Heart right ventricle (tissue), 16 donors: ENCODE results near the gene ANXA2. TPM values are rescaled to one million over a fixed set of nuclear protein-coding genes. Genes with fewer than 3 reads are reported as not detected.

Experiments
- ATAC-seq, 8 donors: fragments of 200-7000 bp; cut with Tn5 transposase; one replicate each; pipeline ENCODE4 v1.9.1; 2020; ENCODE audit warnings: mild to moderate bottlenecking in 8 of 8, moderate library complexity in 8 of 8, moderate number of reproducible peaks in 1 of 8
- DNase-seq, 2 donors: peaks; one replicate each; pipeline ENCODE4 v3.0.0-alpha.2; 2020
- H3K27ac ChIP-seq, 10 donors: fragments of 200-600 bp; sonication (generic) in 2 of 10; one replicate each; pipeline versions ENCODE4 v1.5.0 to v1.8.0; 2020 to 2022; ENCODE audit warnings: mild to moderate bottlenecking in 3 of 10
- H3K27me3 ChIP-seq, 7 donors: fragments of 200-600 bp; one replicate each; pipeline ENCODE4 v1.8.0; 2021 to 2022; ENCODE audit warnings: mild to moderate bottlenecking in 2 of 7
- H3K36me3 ChIP-seq, 9 donors: fragments of 200-600 bp; sonication (generic) in 1 of 9; one replicate each; pipeline versions ENCODE4 v1.5.0 to v1.8.0; 2020 to 2022; ENCODE audit warnings: mild to moderate bottlenecking in 2 of 9
- H3K4me1 ChIP-seq, 9 donors: fragments of 200-600 bp; sonication (generic) in 1 of 9; one replicate each; pipeline versions ENCODE4 v1.5.0 to v1.8.0; 2020 to 2022; ENCODE audit warnings: mild to moderate bottlenecking in 4 of 9
- H3K4me3 ChIP-seq, 10 donors: fragments of 200-600 bp; sonication (generic) in 2 of 10; one replicate each; pipeline versions ENCODE4 v1.5.0 to v1.8.0; 2020 to 2022; ENCODE audit warnings: mild to moderate bottlenecking in 7 of 10, moderate library complexity in 2 of 10
- H3K9me3 ChIP-seq, 11 donors: fragments of 200-600 bp in 10 of 11; sonication (generic) in 2 of 11; one replicate each; pipeline versions ENCODE4 v1.5.0 to v1.8.0; 2013 to 2022; ENCODE audit warnings: mild to moderate bottlenecking in 2 of 11, control low read depth in 1 of 11, moderate library complexity in 1 of 11
- CTCF ChIP-seq, 9 donors: fragments of 200-600 bp; sonication (generic) in 2 of 9; IDR thresholded peaks; one replicate each; pipeline versions ENCODE4 v1.5.0 to v1.8.0; 2021 to 2022; ENCODE audit warnings: antibody characterized with exemption in 9 of 9, mild to moderate bottlenecking in 5 of 9, moderate library complexity in 1 of 9
- WGBS, 2 donors: extraction: QIAGEN DNeasy Blood & Tissue Kit; methylation state at CpG; one replicate each; pipeline ENCODE4 v1.1.7; 2013; ENCODE audit warnings: inconsistent platforms in 1 of 2; 5-methylcytosine and 5-hydroxymethylcytosine counted together
- intact Hi-C, 10 donors: fragments of 100-400 bp; cut with DNase I; formaldehyde crosslinking; loops; one replicate each; pipeline versions ENCODE4 v1.11.1 to v1.14.2; 2022
- polyA plus RNA-seq, 2 donors: library from polyadenylated mRNA; stranded (reverse); fragments of 200-250 nt; gene quantifications; one replicate each; pipeline ENCODE4 v1.2.3, GENCODE V29; 2013
- total RNA-seq, 10 donors: library from RNA; stranded (reverse); fragmentation: NEBNext Ultra II Directional in 3 of 10; extraction: Animal tissue kit (Norgen Biotek cat#: 25700) in 3 of 10; gene quantifications; one replicate each; pipeline versions ENCODE4 v1.2.1 to v1.2.4, GENCODE V29; 2021 to 2023
- donor health status: Arrhythmogenic right ventricular cardiomyopathy.
- donor health status: ischemic (EF 13 %, LVEDD 7.1; RV severe dilation, severe dysfunction).
- donor health status: healthy with polysubstance abuse.
- donor health status: DM: no; HTN: yes; CAD: no.
- donor health status: DM: no; HTN: no; CAD: no.
- donor health status: ischemic (EF 25% LVEDD 6.9; RV normal size, moderate dysfunction).
- donor health status: ischemic (EF 25% LVEDD 5.7; RV mildly dilated, moderate dysfunction).
- donor health status: healthy.
- donor health status: DM: yes; HTN: yes; CAD: no.
- donor health status: Ischemic cardiomyopathy.
- donor health status: ischemic (EF 35%, LVEDD 5.7; RV mildly dilated, moderate dysfunction).
- donor health status: nonischemic (EF 11% LVEDD 7.7; RV severe dilation, severe dysfunction).
- donor health status: DM: yes; HTN: yes; CAD: no.
- donor health status: PGD.
- donor health status: ischemic (EF 29% LVEDD 5.4; RV normal size, mild dysfunction).
- donor health status: nonischemic (EF 23%, LVEDD 6.1; RV moderate dilation, normal function).

ANXA2 gene
- total and polyA plus RNA-seq, 12 donors, result 98.7 to 539 (median 145) TPM

GRCh38 chr15:60442031-60442650, 44.4 kb upstream of the ANXA2 start:
- intact Hi-C loops, result loop anchor here in 3 of 10 donors (5.0 to 10.0 kb wide), 3 partner anchors 80 to 757 kb away; partner anchors contain the start of gene BNIP2 (in 1 of the 3)
- 90 to 96% methylated on average over 2 of the region's 2 CpGs for WGBS, 2 donors

GRCh38 chr15:60441331-60441730, 43.5 kb upstream of the ANXA2 start:
- H3K36me3 ChIP-seq, result peaks cover 0 to 80% (median 4%) of the 10 kb centered on the region in 9 donors
- DNase-seq (no peak), ATAC-seq (no peak)
- TF ChIP-seq CTCF (IDR thresholded peaks at IDR 0.05), result no peak
- peaks cover 0 to 6% (median 0%) of the 10 kb centered on the region in 9 donors for H3K4me1 ChIP-seq
- intact Hi-C loops, result loop anchor here in 4 of 10 donors (2.0 to 10.0 kb wide), 4 partner anchors 79 to 757 kb away; partner anchors contain the start of gene BNIP2 (in 1 of the 4)
- H3K4me3 ChIP-seq, result no peak overlapping the region
- WGBS, 2 donors, result 82 to 91% methylated on average over 1 of the region's 1 CpG
- no peak overlapping the region for H3K27ac ChIP-seq
- no peaks in the 10 kb centered on the region for H3K27me3 ChIP-seq
- H3K9me3 ChIP-seq, result no peaks in the 10 kb centered on the region

More at GRCh38 chr15:60442031-60442650, 44.4 kb upstream of the ANXA2 start:
- no peak for ATAC-seq
- Histone ChIP-seq H3K36me3 (peaks cover 0 to 81% (median 4%) of the 10 kb centered on the region in 9 donors), H3K9me3 (no peaks in the 10 kb centered on the region), H3K27ac (no peak overlapping the region), H3K27me3 (no peaks in the 10 kb centered on the region), H3K4me3 (no peak overlapping the region), H3K4me1 (peaks cover 0 to 6% (median 0%) of the 10 kb centered on the region in 9 donors)
- no peak for DNase-seq
- TF ChIP-seq CTCF (IDR thresholded peaks at IDR 0.05), result no peak

DNA sequence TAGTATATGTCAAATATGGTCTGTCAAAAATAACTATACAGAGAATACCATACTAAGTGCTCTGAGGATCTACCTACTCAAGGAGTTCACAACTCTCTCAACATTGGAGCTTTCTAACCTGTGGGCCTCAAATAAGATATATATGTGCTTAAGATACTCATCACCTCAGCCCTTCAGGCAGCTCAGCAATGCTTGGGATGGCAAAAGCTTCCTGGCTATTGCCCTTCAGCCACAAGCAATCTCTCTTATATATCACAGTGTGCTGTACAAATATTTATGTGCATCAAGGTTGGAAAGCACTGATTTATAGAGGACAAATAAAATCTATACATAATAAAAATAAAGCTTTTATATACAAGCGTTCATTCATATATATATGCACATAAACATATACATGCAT, 40.9 kb upstream of the ANXA2 start:
- H3K4me1 ChIP-seq, result no peaks in the 10 kb centered on the region
- H3K36me3 ChIP-seq, result peaks cover 0 to 91% (median 11%) of the 10 kb centered on the region in 9 donors
- no peak for TF ChIP-seq CTCF (IDR thresholded peaks at IDR 0.05)
- WGBS, 2 donors, result 99 to 100% methylated on average over 1 of the region's 1 CpG
- ATAC-seq (no peak), DNase-seq (no peak)
- no peaks in the 10 kb centered on the region for H3K27me3 ChIP-seq
- no peak overlapping the region for H3K4me3 ChIP-seq
- intact Hi-C loops, result loop anchor here in 2 of 10 donors (2.0 to 5.0 kb wide), 2 partner anchors 76 to 80 kb away; no protein-coding TSS in a partner anchor
- H3K27ac ChIP-seq, result no peak overlapping the region
- H3K9me3 ChIP-seq, result no peaks in the 10 kb centered on the region

GRCh38 chr15:60428935-60429334, 31.1 kb upstream of the ANXA2 start:
- DNase-seq (no peak), ATAC-seq (no peak)
- intact Hi-C loops, result no loop called here
- 96 to 99% methylated on average over 1 of the region's 1 CpG for WGBS, 2 donors
- H3K27me3 ChIP-seq, result no peaks in the 10 kb centered on the region
- H3K4me3 ChIP-seq, result no peak overlapping the region
- no peak overlapping the region for H3K27ac ChIP-seq
- H3K4me1 ChIP-seq, result peaks cover 0 to 14% (median 0%) of the 10 kb centered on the region in 9 donors
- TF ChIP-seq CTCF (IDR thresholded peaks at IDR 0.05), result no peak
- peaks cover 0 to 93% (median 28%) of the 10 kb centered on the region in 9 donors for H3K36me3 ChIP-seq
- no peaks in the 10 kb centered on the region for H3K9me3 ChIP-seq
